Subcutaneous abdominal adipose tissue (tissue), 5 donors: ENCODE data around the gene ACAA2.

Experiments
- H3K27ac ChIP-seq: one replicate; pipeline ENCODE4 v1.7.0; 2013; ENCODE audit warnings: low read depth, mild to moderate bottlenecking, inconsistent platforms, low read length, moderate library complexity
- H3K27me3 ChIP-seq, 5 donors: one replicate each; pipeline ENCODE4 v1.7.0; 2013; ENCODE audit warnings: low read length in 5 of 5, inconsistent platforms in 1 of 5; ENCODE audit not compliant: control insufficient read depth in 5 of 5, insufficient read depth in 4 of 5
- H3K36me3 ChIP-seq, 5 donors: one replicate each; pipeline ENCODE4 v1.7.0; 2013; ENCODE audit warnings: low read length in 5 of 5; ENCODE audit not compliant: control insufficient read depth in 5 of 5, insufficient read depth in 5 of 5
- H3K4me1 ChIP-seq, 5 donors: one replicate each; pipeline ENCODE4 v1.7.0; 2013; ENCODE audit warnings: low read length in 5 of 5, mild to moderate bottlenecking in 3 of 5, moderate library complexity in 1 of 5; ENCODE audit not compliant: control insufficient read depth in 5 of 5, insufficient read depth in 5 of 5
- H3K4me3 ChIP-seq, 5 donors: one replicate each; pipeline ENCODE4 v1.7.0; 2013; ENCODE audit warnings: low read length in 5 of 5, low read depth in 1 of 5
- H3K9ac ChIP-seq, 5 donors: one replicate each; pipeline ENCODE4 v1.7.0; 2013; ENCODE audit warnings: low read length in 5 of 5, mild to moderate bottlenecking in 4 of 5, moderate library complexity in 3 of 5
- H3K9me3 ChIP-seq, 5 donors: one replicate each; pipeline ENCODE4 v1.7.0; 2013; ENCODE audit warnings: low read length in 5 of 5; ENCODE audit not compliant: control insufficient read depth in 5 of 5
- donor health status: healthy.
- donor health status: healthy.
- donor health status: healthy.
- donor health status: healthy.
- donor health status: healthy.

The ACAA2 gene

DNA sequence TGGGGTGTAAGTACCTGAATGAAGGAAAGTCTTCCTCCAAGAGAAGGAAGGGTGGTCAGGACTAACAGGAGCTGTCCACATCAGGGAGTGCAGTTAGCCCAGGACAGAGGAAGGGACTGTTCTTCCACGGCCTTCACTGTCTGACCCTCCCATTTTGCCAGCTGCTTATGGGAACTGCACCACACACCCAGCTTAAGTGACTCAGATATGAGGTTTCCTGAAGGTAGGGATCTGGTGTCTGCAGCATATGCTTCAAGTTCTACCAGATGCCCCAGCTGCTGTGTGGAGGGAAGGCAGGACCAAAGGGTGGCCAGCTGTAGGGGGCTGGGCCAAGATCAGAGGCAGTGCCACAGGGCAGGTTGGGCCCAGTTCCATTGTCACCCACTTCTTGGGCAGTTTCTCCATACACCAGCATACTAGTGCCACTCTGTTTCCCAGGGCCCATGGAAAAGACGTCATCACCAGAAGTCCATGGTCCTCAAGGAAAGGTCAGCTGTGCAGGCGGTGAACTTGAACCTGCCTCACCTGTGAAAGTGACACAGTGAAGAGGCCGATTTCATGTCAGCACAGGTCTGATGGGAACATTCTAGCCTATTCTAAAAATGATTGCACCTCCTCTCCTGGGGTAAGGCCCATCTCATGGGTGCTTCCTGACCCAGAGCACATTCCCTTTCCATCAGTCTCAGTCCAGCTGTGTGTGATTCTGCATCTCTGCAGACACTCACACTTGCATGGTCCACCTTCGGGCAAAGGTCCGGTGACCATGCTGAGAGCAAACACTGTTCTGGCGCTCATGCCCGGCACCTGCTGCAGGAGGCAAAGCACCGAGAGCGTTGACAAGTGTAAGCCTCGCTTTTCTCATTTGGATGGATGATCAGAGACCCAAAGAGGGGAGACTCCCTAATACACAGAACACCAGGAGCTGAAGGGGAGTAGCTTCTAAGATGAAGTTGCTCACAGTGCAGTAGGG, 68.0 kb downstream of the ACAA2 start:
- Histone ChIP-seq H3K27ac (no peak overlapping the region), H3K36me3 (no peaks in the 10 kb centered on the region), H3K4me1 (no peaks in the 10 kb centered on the region), H3K9me3 (no peaks in the 10 kb centered on the region), H3K9ac (no peak overlapping the region), H3K27me3 (peaks cover 0 to 6% (median 0%) of the 10 kb centered on the region in 5 donors), H3K4me3 (no peak overlapping the region)

DNA sequence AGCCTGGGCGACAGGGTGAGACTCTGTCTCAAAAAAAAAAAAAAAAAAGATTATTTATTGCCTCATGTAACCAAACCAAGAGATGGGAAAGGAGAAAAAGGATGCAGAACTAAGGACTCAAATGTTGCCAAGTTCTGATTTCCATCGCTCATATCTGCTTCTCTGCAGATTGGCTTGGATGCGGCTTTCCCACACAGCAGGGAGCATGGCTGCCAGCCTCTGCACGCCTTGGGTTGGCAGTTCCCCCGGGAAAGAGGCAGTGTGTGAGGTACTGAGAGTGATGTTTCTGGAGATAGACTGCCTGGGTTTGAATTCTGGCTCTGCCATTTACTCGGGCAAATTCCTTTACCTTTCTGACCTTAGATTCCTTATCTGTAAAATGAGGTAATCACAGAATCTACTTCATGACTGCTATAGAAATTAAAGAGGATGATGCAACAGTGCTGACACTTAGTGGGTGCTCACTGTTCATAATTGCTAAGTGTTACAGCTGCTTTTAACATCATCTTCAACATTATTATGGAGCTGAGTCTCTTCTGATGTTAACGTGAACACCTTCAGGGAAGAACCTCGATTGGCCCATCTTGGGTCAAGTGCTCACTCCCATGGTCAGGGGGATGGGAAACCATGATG, 68.8 kb downstream of the ACAA2 start:
- Histone ChIP-seq H3K9me3 (no peaks in the 10 kb centered on the region), H3K27me3 (peaks cover 0 to 6% (median 0%) of the 10 kb centered on the region in 5 donors), H3K36me3 (no peaks in the 10 kb centered on the region), H3K9ac (no peak overlapping the region), H3K4me3 (no peak overlapping the region), H3K27ac (no peak overlapping the region), H3K4me1 (no peaks in the 10 kb centered on the region)

DNA sequence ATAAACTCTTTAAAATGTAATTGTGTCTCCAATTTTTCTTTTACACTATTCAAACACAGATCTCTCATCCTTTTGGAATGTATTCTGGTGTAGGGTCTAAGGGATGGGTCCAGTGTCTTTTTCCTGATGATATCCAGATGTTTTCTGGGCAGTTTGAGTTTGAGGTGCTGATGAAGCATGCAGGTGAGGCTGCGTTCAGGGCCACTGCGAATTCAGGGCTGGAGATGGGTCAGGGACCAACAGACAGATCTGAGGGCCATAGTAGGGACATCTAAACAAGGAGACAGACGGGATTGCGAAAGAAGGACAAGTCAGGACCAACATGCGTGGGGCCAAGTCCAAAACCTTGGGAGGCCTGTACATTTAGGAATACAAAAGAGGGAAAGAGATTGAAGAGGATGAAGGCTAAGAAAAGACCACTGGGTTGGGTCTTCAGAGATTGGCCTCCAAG, 70.2 kb downstream of the ACAA2 start:
- Histone ChIP-seq H3K4me1 (no peaks in the 10 kb centered on the region), H3K9ac (no peak overlapping the region), H3K27ac (no peak overlapping the region), H3K27me3 (peaks cover 0 to 6% (median 0%) of the 10 kb centered on the region in 5 donors), H3K36me3 (no peaks in the 10 kb centered on the region), H3K4me3 (no peak overlapping the region), H3K9me3 (no peaks in the 10 kb centered on the region)

DNA sequence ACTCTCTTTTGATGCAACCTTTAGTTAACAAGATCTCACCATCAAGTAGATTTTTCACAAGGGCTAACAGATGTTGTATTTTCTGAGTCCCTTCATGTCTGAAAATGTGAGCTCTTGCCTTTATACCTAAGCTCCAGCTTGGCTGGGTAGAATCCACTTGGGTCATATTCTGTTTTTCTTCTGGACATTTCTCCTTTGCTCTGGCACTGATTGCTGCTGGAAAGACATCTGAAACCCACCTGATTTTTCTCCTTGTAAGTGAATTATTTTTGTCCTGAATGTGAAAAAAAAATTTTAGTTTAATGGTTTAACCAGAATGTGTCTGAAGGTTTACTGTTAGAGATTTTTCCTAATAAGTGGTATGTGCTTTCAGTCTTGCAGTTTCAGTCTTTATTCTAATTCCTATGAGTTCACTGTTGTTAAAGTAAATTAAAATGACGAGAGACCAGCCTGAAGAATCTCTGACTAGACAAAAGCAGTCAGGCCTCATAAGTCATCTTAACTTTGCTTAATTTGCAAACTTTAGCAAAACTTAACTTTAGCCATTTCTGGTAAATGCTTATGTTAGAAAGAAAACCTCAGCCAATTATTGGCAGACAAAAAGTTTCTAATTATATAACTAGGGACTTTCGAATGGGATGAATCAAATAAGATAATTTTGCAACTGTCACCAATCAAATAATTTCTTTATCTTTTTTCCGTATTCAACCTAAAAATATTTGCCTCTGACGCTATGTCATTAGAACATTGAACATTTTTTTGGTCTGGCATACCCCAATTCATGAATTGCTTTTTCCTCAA, 70.8 kb downstream of the ACAA2 start:
- Histone ChIP-seq H3K9ac (no peak overlapping the region), H3K27me3 (peaks cover 0 to 6% (median 0%) of the 10 kb centered on the region in 5 donors), H3K27ac (no peak overlapping the region), H3K36me3 (no peaks in the 10 kb centered on the region), H3K4me1 (no peaks in the 10 kb centered on the region), H3K9me3 (no peaks in the 10 kb centered on the region), H3K4me3 (no peak overlapping the region)

DNA sequence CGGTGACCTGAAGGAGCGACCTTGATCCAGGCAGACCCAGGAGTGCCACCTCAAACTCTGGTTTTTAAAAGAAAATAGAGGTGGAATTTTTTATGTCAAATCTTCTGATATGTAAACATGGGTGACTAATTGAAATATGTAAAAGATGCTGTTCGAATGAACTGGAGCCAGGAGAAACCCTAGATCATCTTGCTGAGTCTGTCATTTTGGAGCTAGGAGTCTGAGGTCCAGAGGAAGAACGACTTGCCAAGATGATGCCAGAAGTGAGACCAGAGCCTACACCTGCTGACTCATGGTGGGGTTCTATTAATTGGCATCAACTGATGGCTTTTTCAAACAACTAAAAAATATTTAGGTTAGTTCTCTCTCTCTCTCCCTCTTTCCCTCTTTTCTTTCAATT, 74.1 kb downstream of the ACAA2 start:
- H3K4me1 ChIP-seq = no peaks in the 10 kb centered on the region
- no peak overlapping the region for H3K4me3 ChIP-seq
- H3K36me3 ChIP-seq = no peaks in the 10 kb centered on the region
- H3K9me3 ChIP-seq = no peaks in the 10 kb centered on the region
- H3K27ac ChIP-seq = no peak overlapping the region
- H3K9ac ChIP-seq = no peak overlapping the region
- H3K27me3 ChIP-seq = peaks cover 0 to 2% (median 0%) of the 10 kb centered on the region in 5 donors

DNA sequence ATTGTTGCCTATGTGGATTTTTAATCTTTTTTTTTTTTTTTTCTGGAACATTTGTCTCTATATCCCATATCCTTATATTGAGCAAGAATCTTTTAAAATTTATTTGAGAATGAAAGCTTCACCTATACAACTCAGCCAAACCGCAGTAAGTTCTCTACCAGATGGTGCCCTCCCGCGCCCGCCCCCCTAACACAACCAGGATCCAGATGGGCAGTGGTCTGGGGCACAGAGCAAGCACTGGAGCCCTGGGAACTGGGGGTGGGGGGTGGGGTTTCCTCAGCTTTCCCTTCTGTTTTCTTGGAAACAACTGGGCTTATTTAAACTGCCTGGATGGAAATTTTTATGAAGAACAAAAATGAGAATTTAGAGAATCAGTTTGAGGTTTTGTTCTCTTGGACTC, 74.6 kb downstream of the ACAA2 start:
- Histone ChIP-seq H3K9ac (no peak overlapping the region), H3K4me1 (no peaks in the 10 kb centered on the region), H3K9me3 (no peaks in the 10 kb centered on the region), H3K36me3 (no peaks in the 10 kb centered on the region), H3K27me3 (peaks cover 0 to 2% (median 0%) of the 10 kb centered on the region in 5 donors), H3K4me3 (no peak overlapping the region), H3K27ac (no peak overlapping the region)

DNA sequence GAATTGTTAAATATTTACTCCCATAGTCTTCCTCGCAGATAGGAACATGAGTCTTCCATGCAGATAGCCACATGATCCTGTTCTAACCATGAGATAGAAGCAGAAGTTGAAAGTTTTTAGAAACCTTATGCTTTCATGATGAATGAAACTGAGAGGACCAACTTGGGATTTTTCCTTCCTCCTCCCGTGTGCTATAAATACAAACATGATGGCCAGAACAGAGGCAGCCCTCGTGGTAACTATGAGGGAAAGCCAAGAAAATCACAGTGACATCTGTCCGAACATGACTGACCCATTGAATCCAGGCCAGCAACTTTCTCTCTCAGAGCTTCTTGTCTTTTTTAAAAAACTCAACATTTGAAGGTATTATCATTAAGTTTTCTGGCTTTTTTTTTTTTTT, 78.5 kb downstream of the ACAA2 start:
- H3K4me3 ChIP-seq = no peak overlapping the region
- peaks cover 0 to 2% (median 0%) of the 10 kb centered on the region in 5 donors for H3K27me3 ChIP-seq
- no peak overlapping the region for H3K27ac ChIP-seq

DNA sequence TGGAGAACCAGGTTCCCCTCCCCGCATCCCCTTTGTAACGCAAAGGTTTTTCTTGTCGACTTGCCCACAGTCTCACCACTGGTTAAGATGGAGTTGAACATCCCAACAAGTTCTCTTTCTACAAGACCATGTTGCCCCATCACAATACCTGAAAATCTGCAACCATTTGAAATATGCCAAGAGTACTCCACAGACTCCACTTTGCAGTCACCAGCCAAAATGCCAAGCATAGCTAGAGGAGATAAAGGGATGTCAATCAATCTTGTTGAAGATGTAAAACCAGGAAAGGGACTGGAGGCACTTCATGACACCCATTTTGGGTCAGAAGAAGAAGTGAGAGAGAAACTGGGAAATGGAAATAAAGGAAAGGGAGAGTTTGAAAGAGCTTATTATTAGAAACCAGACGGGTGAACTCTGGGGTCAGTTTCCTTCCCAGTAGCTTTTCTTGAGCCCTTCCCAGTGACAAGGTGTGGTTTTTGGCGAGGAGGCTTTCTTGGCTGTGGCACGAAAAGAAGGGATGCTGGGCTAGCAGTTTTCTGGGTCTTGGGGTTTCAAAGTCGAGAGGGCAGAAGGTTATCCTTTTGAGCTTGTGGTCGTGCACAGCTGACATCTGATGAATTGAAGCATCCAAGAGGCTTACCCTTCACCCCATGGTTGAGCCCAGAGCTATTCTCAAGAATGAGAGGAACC, 79.3 kb downstream of the ACAA2 start:
- H3K9me3 ChIP-seq = no peaks in the 10 kb centered on the region
- no peak overlapping the region for H3K4me3 ChIP-seq

More for the DNA sequence above, 78.5 kb downstream of the ACAA2 start:
- no peaks in the 10 kb centered on the region for H3K36me3 ChIP-seq
- no peaks in the 10 kb centered on the region for H3K9me3 ChIP-seq
- H3K4me1 ChIP-seq = peaks cover 4 to 11% (median 8%) of the 10 kb centered on the region in 5 donors
- H3K9ac ChIP-seq = no peak overlapping the region

DNA sequence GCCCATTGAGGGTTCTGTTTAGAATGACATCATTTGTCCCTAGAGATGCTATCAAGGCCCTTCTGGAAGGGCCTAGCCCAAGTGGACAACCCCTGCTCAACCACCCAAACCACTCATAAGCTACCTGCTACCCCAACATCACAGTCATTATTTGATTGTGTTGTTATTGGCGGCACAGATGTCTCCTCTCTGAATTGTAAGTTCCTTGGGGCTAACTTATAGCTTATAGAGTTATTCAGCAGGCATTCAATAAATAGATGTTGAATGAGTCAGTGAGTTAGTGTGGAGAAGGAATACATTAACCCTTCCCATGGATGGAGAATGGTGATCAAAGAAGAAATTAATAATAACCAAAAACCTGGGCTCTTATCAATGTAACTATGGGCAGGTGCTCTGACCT, 80.0 kb downstream of the ACAA2 start:
- Histone ChIP-seq H3K4me1 (peaks cover 7 to 22% (median 11%) of the 10 kb centered on the region in 5 donors), H3K9ac (no peak overlapping the region), H3K27me3 (peaks cover 0 to 2% (median 0%) of the 10 kb centered on the region in 5 donors), H3K27ac (no peak overlapping the region), H3K36me3 (no peaks in the 10 kb centered on the region), H3K4me3 (no peak overlapping the region), H3K9me3 (no peaks in the 10 kb centered on the region)

More for the DNA sequence above, 79.3 kb downstream of the ACAA2 start:
- Histone ChIP-seq H3K27ac (no peak overlapping the region), H3K36me3 (no peaks in the 10 kb centered on the region), H3K9ac (no peak overlapping the region), H3K27me3 (peaks cover 0 to 2% (median 0%) of the 10 kb centered on the region in 5 donors), H3K4me1 (peaks cover 7 to 17% (median 9%) of the 10 kb centered on the region in 5 donors)
